Caco-2 (cell line): ENCODE measurements around the gene SLC30A10. TPM values are rescaled to one million over a fixed set of nuclear protein-coding genes. Genes with fewer than 3 reads are reported as not detected.

Source experiments
- BruUV-seq: library from RNA; stranded (reverse); fragments of 400-500 nt; replicated peaks from 2 replicates; lab custom pipeline; 2021; lab: Mats Ljungman, UMichigan
- CTCF ChIA-PET: fragments of 300-600 bp; sonication (Branson Sonifier 250); formaldehyde crosslinking; loops from one replicate; lab custom pipeline; 2022; ENCODE audit warnings: antibody characterized with exemption; lab: Charles Lee
- POLR2A ChIA-PET: fragments of 300-600 bp; sonication (Branson Sonifier 250); formaldehyde crosslinking; loops from one replicate; lab custom pipeline; 2022; ENCODE audit warnings: antibody characterized with exemption; lab: Charles Lee
- DNase-seq, 2 experiments: peaks; one replicate each; pipeline versions ENCODE4 v3.0.0 to v3.0.0-alpha.2; 2020 to 2022
- H3K27me3 ChIP-seq: replicated peaks from 2 replicates; pipeline ENCODE4 v1.6.0; 2011; ENCODE audit warnings: low read length; ENCODE audit not compliant: control insufficient read depth, insufficient read depth
- H3K36me3 ChIP-seq: 2 replicates; pipeline ENCODE4 v1.5.1; 2011; ENCODE audit warnings: low read length; ENCODE audit not compliant: control insufficient read depth, insufficient read depth
- H3K4me1 ChIP-seq: fragments of 250-450 bp; sonication (Bioruptor Pico); 2 replicates; pipeline ENCODE4 v1.5.1; 2020; ENCODE audit warnings: mild to moderate bottlenecking
- H3K4me3 ChIP-seq: 2 replicates; pipeline ENCODE4 v1.5.1; 2011; ENCODE audit warnings: low read depth, mild to moderate bottlenecking, control low read depth, low read length
- H3K9me3 ChIP-seq: fragments of 250-450 bp; sonication (Bioruptor Pico); 2 replicates; pipeline ENCODE4 v1.5.1; 2020; ENCODE audit warnings: mild to moderate bottlenecking, moderate library complexity
- H3K27ac Mint-ChIP-seq: one replicate; pipeline ENCODE4 v1.8.0; 2022; ENCODE audit warnings: mixed read lengths; ENCODE audit not compliant: unreplicated experiment
- H3K27me3 Mint-ChIP-seq: one replicate; pipeline ENCODE4 v1.8.0; 2022; ENCODE audit warnings: mixed read lengths; ENCODE audit not compliant: insufficient read depth, unreplicated experiment
- H3K36me3 Mint-ChIP-seq: one replicate; pipeline ENCODE4 v1.8.0; 2022; ENCODE audit warnings: mild to moderate bottlenecking, mixed read lengths; ENCODE audit not compliant: insufficient read depth, unreplicated experiment
- H3K4me1 Mint-ChIP-seq: one replicate; pipeline ENCODE4 v1.8.0; 2022; ENCODE audit warnings: low read depth, mixed read lengths; ENCODE audit not compliant: unreplicated experiment
- H3K4me3 Mint-ChIP-seq: one replicate; pipeline ENCODE4 v1.8.0; 2022; ENCODE audit warnings: mild to moderate bottlenecking, moderate library complexity, mixed read lengths; ENCODE audit not compliant: unreplicated experiment
- H3K9me3 Mint-ChIP-seq: one replicate; pipeline ENCODE4 v1.8.0; 2022; ENCODE audit warnings: mixed read lengths; ENCODE audit not compliant: unreplicated experiment
- intact Hi-C: fragments of 100-400 bp; cut with micrococcal nuclease; formaldehyde crosslinking; loops from one replicate; pipeline ENCODE4 v1.10.0; 2022; ENCODE audit not compliant: unreplicated experiment
- total RNA-seq: library from RNA; stranded (reverse); gene quantifications from 2 replicates; pipeline ENCODE4 v1.2.3, GENCODE V29; 2022
- TF ChIP-seq, protein P1 (sequence below), 2 experiments: fragments of 200-600 bp in 1 of 2; IDR thresholded peaks; 1 replicate in 1 of 2; 2 replicates in 1 of 2; pipeline versions ENCODE4 v1.5.1 to v1.8.0; 2011 to 2022; ENCODE audit warnings: antibody characterized with exemption in 1 of 2, control low read depth in 1 of 2, inconsistent platforms in 1 of 2, low read depth in 1 of 2, low read length in 1 of 2, mild to moderate bottlenecking in 1 of 2, moderate library complexity in 1 of 2; ENCODE audit not compliant: insufficient read depth in 1 of 2, severe bottlenecking in 1 of 2, unreplicated experiment in 1 of 2

The SLC30A10 gene
- total RNA-seq, 1 experiment from 2014 or later, result 0.39 TPM

DNA sequence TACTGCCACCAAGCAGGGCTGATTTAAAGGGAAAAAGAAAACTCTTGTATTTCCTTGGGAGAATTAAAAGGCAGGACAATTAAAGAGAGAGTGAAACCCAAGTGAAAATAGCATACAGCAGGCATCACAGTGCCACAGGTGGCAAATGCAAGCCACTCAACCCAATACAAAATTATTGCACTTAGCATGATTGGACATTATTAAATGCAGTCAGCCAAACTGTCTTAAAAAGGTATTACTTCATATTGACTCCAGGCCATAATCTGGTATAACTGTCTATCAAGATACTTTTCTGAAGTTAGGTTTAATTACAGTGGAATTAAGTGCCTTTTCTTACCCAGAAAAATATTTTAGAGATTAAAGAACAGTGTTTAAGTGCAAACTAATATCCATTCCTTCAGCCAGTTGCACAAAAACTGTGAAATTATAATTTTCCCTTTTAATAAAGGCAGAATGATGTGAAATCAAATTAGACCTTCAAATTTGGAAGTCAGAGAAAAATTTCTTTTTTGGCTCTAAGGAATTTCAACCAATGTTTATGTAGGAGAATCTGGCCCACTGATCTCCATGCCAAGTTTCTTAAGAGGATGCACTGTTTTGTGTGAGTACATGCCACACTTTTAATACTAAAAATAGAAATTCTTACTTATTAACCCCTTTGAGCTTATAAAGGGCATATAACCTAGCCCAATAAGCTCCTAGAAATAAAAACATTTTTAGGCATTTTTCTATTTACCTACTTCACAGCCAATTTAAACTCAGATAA lies 15.2 kb downstream of the SLC30A10 start:
- intact Hi-C loops, result no loop called here
- CTCF ChIA-PET, result no interaction called here
- no peak overlapping the region for H3K4me3 Mint-ChIP-seq

DNA sequence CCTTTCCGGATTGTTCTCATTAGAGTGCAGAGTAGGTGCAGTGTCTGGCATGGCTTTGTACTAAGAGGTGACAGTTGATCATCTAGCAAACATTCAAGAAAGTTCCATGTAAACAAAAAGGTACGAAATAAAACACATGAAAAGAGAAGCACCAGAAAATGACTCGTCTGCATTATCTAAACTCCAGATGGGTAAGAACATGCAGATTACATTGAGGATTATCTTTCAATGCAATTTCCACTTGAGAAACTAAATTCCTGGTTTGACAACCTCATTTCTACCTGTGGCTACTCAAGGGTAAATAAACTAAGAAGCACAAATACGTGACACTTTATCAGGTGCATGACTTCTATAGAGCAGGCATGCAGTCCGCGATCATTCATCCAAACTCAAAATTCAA lies 17.6 kb downstream of the SLC30A10 start:
- Mint-ChIP-seq H3K9me3 (no peaks in the 10 kb centered on the region), H3K36me3 (no peaks in the 10 kb centered on the region), H3K27me3 (no peaks in the 10 kb centered on the region), H3K4me1 (no peaks in the 10 kb centered on the region), H3K4me3 (no peak overlapping the region), H3K27ac (no peak overlapping the region)
- Histone ChIP-seq H3K27me3 (no peaks in the 10 kb centered on the region), H3K4me1 (no peaks in the 10 kb centered on the region), H3K9me3 (no peaks in the 10 kb centered on the region), H3K4me3 (no peak overlapping the region), H3K36me3 (no peaks in the 10 kb centered on the region)
- TF ChIP-seq, protein P1, sequence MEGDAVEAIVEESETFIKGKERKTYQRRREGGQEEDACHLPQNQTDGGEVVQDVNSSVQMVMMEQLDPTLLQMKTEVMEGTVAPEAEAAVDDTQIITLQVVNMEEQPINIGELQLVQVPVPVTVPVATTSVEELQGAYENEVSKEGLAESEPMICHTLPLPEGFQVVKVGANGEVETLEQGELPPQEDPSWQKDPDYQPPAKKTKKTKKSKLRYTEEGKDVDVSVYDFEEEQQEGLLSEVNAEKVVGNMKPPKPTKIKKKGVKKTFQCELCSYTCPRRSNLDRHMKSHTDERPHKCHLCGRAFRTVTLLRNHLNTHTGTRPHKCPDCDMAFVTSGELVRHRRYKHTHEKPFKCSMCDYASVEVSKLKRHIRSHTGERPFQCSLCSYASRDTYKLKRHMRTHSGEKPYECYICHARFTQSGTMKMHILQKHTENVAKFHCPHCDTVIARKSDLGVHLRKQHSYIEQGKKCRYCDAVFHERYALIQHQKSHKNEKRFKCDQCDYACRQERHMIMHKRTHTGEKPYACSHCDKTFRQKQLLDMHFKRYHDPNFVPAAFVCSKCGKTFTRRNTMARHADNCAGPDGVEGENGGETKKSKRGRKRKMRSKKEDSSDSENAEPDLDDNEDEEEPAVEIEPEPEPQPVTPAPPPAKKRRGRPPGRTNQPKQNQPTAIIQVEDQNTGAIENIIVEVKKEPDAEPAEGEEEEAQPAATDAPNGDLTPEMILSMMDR (IDR thresholded peaks at IDR 0.05; ENCODE audit: insufficient read depth in 1 of 2, low read depth in 1 of 2, low read length in 1 of 2, severe bottlenecking in 1 of 2, unreplicated experiment in 1 of 2), result no peak
- CTCF ChIA-PET, result no interaction called here
- POLR2A ChIA-PET, result no interaction called here
- no peak for DNase-seq
- no TSS peak for BruUV-seq
- intact Hi-C loops, result no loop called here

More for the DNA sequence above, 15.2 kb downstream of the SLC30A10 start:
- Mint-ChIP-seq H3K36me3 (no peaks in the 10 kb centered on the region), H3K4me1 (no peaks in the 10 kb centered on the region), H3K27me3 (no peaks in the 10 kb centered on the region), H3K9me3 (no peaks in the 10 kb centered on the region), H3K27ac (no peak overlapping the region)
- Histone ChIP-seq H3K4me3 (no peak overlapping the region), H3K9me3 (no peaks in the 10 kb centered on the region), H3K27me3 (no peaks in the 10 kb centered on the region), H3K36me3 (no peaks in the 10 kb centered on the region), H3K4me1 (no peaks in the 10 kb centered on the region)
- no peak for DNase-seq
- BruUV-seq, result no TSS peak
- TF ChIP-seq, protein P1 (IDR thresholded peaks at IDR 0.05; ENCODE audit: insufficient read depth in 1 of 2, low read depth in 1 of 2, low read length in 1 of 2, severe bottlenecking in 1 of 2, unreplicated experiment in 1 of 2), result no peak
- POLR2A ChIA-PET, result no interaction called here

DNA sequence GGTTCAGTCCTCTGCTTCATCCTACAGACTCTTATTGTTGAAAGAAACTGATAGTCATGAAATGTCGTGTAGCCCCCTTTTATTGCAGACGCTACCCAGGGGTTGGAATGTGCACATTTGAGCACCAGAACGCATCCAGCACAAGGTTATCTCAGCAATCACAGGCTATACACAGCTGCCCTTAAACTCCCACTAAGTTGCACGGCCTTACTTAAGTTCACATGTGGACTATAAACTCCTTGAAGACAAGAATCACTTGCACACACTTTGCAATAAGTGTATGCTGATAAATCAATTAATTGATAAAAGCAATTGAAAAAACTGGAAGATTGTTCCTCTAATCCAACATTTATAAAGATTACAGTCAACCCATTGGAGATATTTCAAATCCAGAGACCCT lies 18.9 kb downstream of the SLC30A10 start:
- no peaks in the 10 kb centered on the region for H3K9me3 ChIP-seq
- POLR2A ChIA-PET, result no interaction called here
- H3K27me3 ChIP-seq, result no peaks in the 10 kb centered on the region
- BruUV-seq, result no TSS peak
- CTCF ChIA-PET, result no interaction called here
- H3K36me3 ChIP-seq, result no peaks in the 10 kb centered on the region
- TF ChIP-seq, protein P1 (IDR thresholded peaks at IDR 0.05; ENCODE audit: insufficient read depth in 1 of 2, low read depth in 1 of 2, low read length in 1 of 2, severe bottlenecking in 1 of 2, unreplicated experiment in 1 of 2), result no peak
- no peaks in the 10 kb centered on the region for H3K4me1 ChIP-seq
- no peak for DNase-seq
- no peaks in the 10 kb centered on the region for H3K36me3 Mint-ChIP-seq
- no peak overlapping the region for H3K27ac Mint-ChIP-seq
- H3K4me1 Mint-ChIP-seq, result no peaks in the 10 kb centered on the region
- no peaks in the 10 kb centered on the region for H3K27me3 Mint-ChIP-seq
- H3K9me3 Mint-ChIP-seq, result no peaks in the 10 kb centered on the region
- H3K4me3 Mint-ChIP-seq, result no peak overlapping the region
- intact Hi-C loops, result no loop called here
- H3K4me3 ChIP-seq, result no peak overlapping the region
